Cardiac atrium fibroblast (primary cell): ENCODE measurements around the gene LNX2. TPM values are rescaled to one million over a fixed set of nuclear protein-coding genes. Genes with fewer than 3 reads are reported as not detected.

ENCODE experiments used
- total RNA-seq: library from RNA; depleted of rRNA; stranded (reverse); fragments of >200 nt; gene quantifications from 2 replicates; pipeline ENCODE4 v1.2.3, GENCODE V29; 2015

Gene LNX2
- 4.2 and 7.1 TPM in 2 replicates for total RNA-seq

DNA sequence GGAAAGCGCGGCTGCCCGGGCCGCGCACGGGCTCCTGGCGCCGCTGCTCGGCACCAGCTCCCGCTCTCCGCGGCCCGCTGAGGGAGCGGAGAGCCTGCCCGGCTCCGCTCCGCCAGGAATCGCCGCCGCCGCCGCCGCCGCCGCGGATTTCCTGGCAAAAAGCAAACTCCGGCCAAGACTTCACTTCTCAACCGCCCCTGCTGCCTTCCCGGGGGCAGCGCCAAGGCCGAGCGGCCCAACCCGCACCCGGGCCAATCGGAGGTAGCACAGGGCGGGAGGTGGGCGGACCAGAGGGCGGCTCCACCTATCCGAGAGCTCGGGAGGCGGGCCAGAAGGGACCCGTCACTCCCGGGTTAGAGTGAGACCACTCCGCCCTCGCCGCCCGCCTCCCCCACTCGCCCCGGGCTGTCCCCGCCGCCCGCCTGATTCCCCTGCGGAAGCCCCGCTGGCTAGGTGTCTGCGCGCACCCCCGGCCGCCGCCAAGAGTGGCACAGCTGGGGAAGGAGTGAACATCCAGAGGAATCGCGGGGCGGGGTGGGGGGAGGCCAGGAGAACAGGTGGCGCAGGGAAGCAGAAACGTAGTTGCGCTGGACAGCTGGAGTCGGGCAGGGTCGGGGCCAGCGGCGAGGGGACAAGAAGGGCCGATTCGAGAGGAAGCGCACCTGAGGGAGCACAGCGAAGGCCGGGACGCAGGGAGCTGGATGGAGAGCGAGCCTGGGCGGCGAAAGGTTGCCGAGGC, at the start of gene LNX2:
TSS of gene LNX2 (minus strand) at position 153 of the 739 bp plus-strand sequence. CDS start 38,826 bp downstream, outside the sequence.

DNA sequence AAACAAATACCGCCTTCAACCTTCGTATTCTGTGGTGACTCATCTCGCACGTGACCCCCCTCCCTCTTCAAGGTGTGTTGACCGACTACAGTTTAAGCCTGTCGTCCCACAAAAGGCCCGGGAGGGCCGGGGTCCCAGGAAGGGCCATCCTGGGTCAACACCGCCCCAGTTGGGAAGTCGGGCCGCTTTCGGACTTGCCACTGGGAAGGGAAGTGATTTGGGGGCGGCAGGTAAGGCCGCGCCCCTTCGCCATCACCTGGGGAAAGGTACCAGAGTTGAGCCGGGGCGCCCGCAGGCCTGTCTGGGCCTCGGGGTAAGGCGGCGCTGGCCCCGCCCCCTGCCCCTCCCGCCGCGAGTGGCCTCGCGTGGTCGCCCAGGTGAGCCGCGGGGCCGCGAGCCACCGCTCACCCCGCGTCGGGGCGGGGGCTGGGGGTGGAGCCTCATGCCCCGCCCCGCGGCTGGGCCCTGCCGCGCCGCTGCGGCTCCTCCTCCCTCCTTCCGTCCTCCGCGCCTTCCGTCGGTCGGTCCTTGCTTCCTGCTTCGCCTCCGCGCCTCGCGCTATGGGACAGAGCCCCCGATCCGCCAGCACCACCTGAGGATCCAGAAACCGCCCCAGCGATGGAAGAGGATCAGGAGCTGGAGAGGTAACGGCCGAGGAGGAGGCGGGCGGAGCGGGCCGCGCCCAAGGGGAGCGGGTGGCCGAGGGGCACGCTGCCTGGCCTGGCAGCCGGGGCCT, 1.2 kb upstream of the LNX2 start, which contains the start of gene POLR1D:
TSS of gene POLR1D (plus strand) at position 527 of the 736 bp plus-strand sequence. CDS start at position 619, 92 bp downstream.

Other genes starting within 250 kb of the LNX2 start
- 69.3 and 71.5 TPM in 2 replicates for gene GTF3A, start 195.9 kb downstream of the LNX2 start, total RNA-seq
- gene MTIF3, start 170.0 kb downstream of the LNX2 start, total RNA-seq, result 19.3 and 36.8 TPM in 2 replicates
- gene POLR1D, start 1.4 kb upstream of the LNX2 start, total RNA-seq, result 96.1 and 112 TPM in 2 replicates
- gene GSX1, start 172.0 kb upstream of the LNX2 start, total RNA-seq, result not detected in 2 replicates